NCI-H510A (cell line): Measurements from ENCODE around the gene MTOR.
"Not testable (repeated sequence)": the region's sequence is repeated elsewhere in the genome, so short reads cannot be mapped to it uniquely, and the experiment has no call there.

Experiments
- DNase-seq: peaks from one replicate; lab custom pipeline; 2025; lab: John Stamatoyannopoulos, UW

The MTOR gene

GRCh38 chr1:11180342-11180744, 82.0 kb downstream of the MTOR start:
- no peak for DNase-seq

- not testable (repeated sequence) for DNase-seq
These were observed 82.6 kb downstream of the MTOR start for GRCh38 chr1:11179749-11180148.

GRCh38 chr1:11179125-11179524, 83.2 kb downstream of the MTOR start:
- DNase-seq = no peak

GRCh38 chr1:11178021-11179015, 84.0 kb downstream of the MTOR start:
- DNase-seq = no peak

DNA sequence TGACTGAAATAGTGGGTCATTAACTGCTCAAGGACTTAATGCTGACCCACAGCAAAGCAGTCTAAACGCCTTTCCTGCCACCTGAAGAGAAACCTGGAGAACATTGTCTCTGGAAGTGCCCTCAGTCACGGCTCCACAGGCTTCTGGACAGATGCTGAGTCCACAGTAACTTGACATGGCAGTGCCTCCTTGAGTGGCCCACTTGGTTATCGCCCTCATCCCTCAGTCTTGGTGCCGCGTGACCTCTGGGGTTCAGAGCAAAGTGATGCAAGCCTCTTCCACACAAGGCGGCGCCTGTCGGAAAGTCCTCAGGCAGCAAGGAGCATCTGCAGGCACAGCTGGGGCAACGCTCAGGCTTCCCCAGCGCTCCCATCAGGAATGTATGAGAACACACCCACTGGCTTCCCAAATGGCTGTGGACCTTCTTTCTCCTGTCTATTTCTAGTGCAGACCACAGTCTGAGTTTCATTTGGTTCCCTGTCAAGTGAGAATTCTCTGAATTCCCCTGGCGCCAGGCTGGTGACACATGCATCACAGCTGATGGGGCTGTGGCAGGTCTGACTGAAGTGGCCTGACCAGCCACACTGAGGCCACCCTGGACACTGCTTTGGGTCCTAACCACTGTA, 86.2 kb downstream of the MTOR start:
- DNase-seq = no peak

GRCh38 chr1:11175461-11175860, 86.9 kb downstream of the MTOR start:
- no peak for DNase-seq

- DNase-seq = no peak
These were observed 87.9 kb downstream of the MTOR start for GRCh38 chr1:11174261-11174942.

- DNase-seq = no peak
These were observed 92.2 kb downstream of the MTOR start for GRCh38 chr1:11170102-11170501.

GRCh38 chr1:11169202-11169601, 93.1 kb downstream of the MTOR start:
- DNase-seq = no peak

- no peak for DNase-seq
These were observed 93.6 kb downstream of the MTOR start for GRCh38 chr1:11168731-11169130.

DNA sequence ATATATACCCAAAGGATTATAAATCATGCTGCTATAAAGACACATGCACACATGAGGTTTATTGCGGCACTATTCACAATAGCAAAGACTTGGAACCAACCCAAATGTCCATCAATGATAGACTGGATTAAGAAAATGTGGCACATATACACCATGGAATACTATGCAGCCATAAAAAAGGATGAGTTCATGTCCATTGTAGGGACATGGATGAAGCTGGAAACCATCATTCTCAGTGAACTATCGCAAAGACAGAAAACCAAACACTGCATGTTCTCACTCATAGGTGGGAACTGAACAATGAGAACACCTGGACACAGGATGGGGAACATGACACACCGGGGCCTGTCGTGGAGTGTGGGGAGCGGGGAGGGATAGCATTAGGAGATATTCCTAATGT, 95.6 kb downstream of the MTOR start:
- not testable (repeated sequence) for DNase-seq

DNA sequence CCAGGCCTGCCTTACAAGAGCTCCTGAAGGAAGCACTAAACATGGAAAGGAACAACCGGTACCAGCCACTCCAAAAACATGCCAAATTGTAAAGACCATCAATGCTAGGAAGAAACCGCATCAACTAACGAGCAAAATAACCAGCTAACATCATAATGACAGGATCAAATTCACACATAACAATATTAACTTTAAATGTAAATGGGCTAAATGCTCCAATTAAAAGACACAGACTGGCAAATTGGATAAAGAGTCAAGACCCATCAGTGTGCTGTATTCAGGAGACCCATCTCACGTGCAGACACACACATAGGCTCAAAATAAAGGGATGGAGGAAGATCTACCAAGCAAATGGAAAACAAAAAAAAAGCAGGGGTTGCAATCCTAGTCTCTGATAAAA, 99.6 kb downstream of the MTOR start:
- DNase-seq = not testable (repeated sequence)

- no peak for DNase-seq
These were observed 103.5 kb downstream of the MTOR start for GRCh38 chr1:11158720-11159321.

- DNase-seq = no peak
These were observed 104.1 kb downstream of the MTOR start for GRCh38 chr1:11158291-11158690.

DNA sequence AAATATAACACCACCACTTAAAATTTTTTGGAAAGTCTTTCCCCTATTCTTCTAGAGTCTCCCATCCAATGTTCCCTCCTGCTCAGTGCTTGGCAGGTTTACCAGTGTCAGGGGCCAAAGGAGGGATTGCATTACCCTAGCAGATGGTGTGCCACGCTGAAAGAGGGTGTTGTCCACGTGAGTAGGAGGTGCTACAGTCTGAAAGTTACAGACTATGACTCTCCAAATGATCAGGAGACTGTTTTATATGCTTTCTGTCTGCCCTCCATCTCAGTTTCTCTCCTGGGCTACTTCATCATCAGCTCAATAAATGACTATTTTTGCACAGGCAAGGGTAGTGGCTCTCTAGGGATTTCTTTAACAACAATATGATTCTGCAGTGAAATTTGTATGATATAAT, 104.5 kb downstream of the MTOR start:
- peak; percentile 80 for DNase-seq

DNA sequence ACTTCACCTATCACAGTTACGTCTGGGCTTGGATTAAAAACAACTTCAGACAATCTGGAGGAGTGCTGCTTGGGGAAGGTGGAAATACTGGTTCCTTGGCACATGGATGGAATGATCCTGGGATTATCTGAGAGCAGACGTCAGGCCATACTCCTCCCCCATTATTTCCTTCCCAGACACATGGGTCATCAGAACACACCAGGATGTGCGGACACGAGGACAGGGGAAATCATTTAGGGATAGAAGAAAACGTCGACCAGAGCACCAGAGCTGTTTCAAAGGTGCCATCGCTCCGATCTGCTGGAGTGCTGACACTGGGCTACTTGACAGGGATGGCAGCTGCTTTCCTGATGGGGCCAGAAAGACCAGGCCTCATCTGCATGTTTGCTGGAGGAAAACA, 105.0 kb downstream of the MTOR start:
- no peak for DNase-seq

- DNase-seq = no peak
These were observed 105.4 kb downstream of the MTOR start for GRCh38 chr1:11156963-11157362.

GRCh38 chr1:11156441-11156840, 105.9 kb downstream of the MTOR start:
- DNase-seq = no peak

DNA sequence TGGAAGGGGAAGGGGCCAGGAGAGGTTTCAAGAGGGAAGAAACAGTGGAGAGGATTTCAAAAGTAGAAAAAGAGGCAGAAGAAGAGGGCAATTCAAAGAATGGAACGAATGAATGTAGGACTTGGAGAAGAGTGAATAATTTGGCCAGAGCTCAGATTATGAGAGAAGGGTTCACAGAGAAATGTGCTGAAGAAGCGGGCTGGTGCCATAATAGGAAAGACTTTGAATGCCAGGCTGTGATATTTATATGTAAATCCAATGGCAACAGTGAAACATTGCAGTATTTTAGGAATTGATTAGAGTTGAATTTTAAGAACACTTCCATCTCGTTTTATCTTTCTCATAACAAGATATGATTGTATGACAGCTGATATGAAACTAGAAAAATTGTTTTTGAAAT, 109.2 kb downstream of the MTOR start:
- no peak for DNase-seq

GRCh38 chr1:11152755-11153154, 109.6 kb downstream of the MTOR start:
- DNase-seq = no peak

- no peak for DNase-seq
These were observed 110.3 kb downstream of the MTOR start for GRCh38 chr1:11151826-11152612.

DNA sequence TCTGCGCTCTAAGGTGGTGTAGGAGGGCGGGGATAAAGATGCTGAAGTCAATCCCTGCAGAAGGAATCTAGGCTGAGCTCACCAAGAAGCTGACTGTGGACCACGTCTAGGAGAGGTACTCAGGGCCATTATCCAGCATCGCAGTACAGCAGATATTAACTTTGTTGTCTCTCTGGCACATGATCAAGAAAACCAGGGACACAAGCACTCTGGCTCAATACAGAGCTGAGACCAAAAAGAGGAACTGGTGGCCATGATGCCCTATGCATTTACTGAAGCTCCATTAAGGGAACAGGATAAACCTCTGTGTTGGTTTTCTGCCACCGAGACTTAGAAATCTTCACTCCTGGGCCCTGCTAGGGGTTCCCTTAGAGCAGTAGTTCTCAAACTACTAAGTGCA, 111.2 kb downstream of the MTOR start:
- no peak for DNase-seq
